SU-DHL-6 (cell line): Measurements from ENCODE around the gene RAMP3.

ENCODE experiments used
- H2AFZ ChIP-seq: fragments of 200-600 bp; sonication (generic); 2 replicates; pipeline ENCODE4 v1.6.1; 2014; ENCODE audit warnings: low read depth, mild to moderate bottlenecking, moderate library complexity, mixed read lengths, antibody characterized with exemption, low read length; ENCODE audit not compliant: severe bottlenecking
- H3F3A ChIP-seq: fragments of 200-600 bp; shearing (Covaris generic); 2 replicates; pipeline ENCODE4 v1.6.0; 2016; ENCODE audit warnings: antibody characterized with exemption, mild to moderate bottlenecking; ENCODE audit not compliant: insufficient read depth
- H3K27ac ChIP-seq: fragments of 200-600 bp; sonication (generic); 2 replicates; pipeline ENCODE4 v1.5.1; 2016; ENCODE audit warnings: low read depth, mild to moderate bottlenecking, low read length, moderate library complexity, mixed read lengths
- H3K27me3 ChIP-seq: fragments of 200-600 bp; sonication (generic), shearing (Covaris generic); 2 replicates; pipeline ENCODE4 v1.6.0; 2014; ENCODE audit warnings: mild to moderate bottlenecking, low read length
- H3K36me3 ChIP-seq: fragments of 200-600 bp; sonication (generic); 2 replicates; pipeline ENCODE4 v1.6.1; 2014; ENCODE audit warnings: mild to moderate bottlenecking, low read length, mixed read lengths
- H3K4me2 ChIP-seq: fragments of 300-600, 200-600 bp; shearing (Covaris generic), sonication (generic); 2 replicates; pipeline ENCODE4 v1.6.0; 2014; ENCODE audit warnings: low read length, low read depth, mild to moderate bottlenecking; ENCODE audit not compliant: poor library complexity, severe bottlenecking
- H3K4me3 ChIP-seq: fragments of 200-600 bp; sonication (generic); 2 replicates; pipeline ENCODE4 v1.5.1; 2014; ENCODE audit warnings: antibody characterized with exemption, low read length, mild to moderate bottlenecking, mixed read lengths; ENCODE audit not compliant: insufficient read depth, poor library complexity, severe bottlenecking
- H3K79me2 ChIP-seq: fragments of 200-600 bp; sonication (generic); 2 replicates; pipeline ENCODE4 v1.6.1; 2014; ENCODE audit warnings: mild to moderate bottlenecking, low read length, moderate library complexity; ENCODE audit not compliant: insufficient read depth
- H3K9ac ChIP-seq: fragments of 200-600 bp; sonication (generic); 2 replicates; pipeline ENCODE4 v1.7.0; 2014; ENCODE audit warnings: mild to moderate bottlenecking, low read length
- H3K9me2 ChIP-seq: fragments of 200-600 bp; sonication (generic); replicated peaks from 2 replicates; pipeline ENCODE4 v1.6.1; 2014; ENCODE audit warnings: low read length; ENCODE audit not compliant: insufficient read depth
- H3K9me3 ChIP-seq: fragments of 200-600 bp; sonication (generic); 2 replicates; pipeline ENCODE4 v1.6.1; 2014; ENCODE audit warnings: low read length, mixed read lengths; ENCODE audit not compliant: insufficient read depth
- H4K20me1 ChIP-seq: fragments of 200-600 bp; sonication (generic); 2 replicates; pipeline ENCODE4 v1.6.1; 2014; ENCODE audit warnings: low read depth, mild to moderate bottlenecking, antibody characterized with exemption, low read length, moderate library complexity, mixed read lengths
- EZH2phosphoT487 ChIP-seq: fragments of 200-600 bp; sonication (generic), shearing (Covaris generic); conservative IDR thresholded peaks from 2 replicates; pipeline ENCODE4 v1.6.1; 2018; ENCODE audit warnings: mild to moderate bottlenecking, antibody characterized with exemption, low read length, moderate library complexity, mixed read lengths
- TF ChIP-seq, protein P1 (sequence below): fragments of 200-600 bp; sonication (generic); IDR thresholded peaks from one replicate; pipeline ENCODE4 v1.5.1; 2017; ENCODE audit warnings: antibody characterized with exemption, mild to moderate bottlenecking, low read length, moderate library complexity; ENCODE audit not compliant: insufficient read depth, poor library complexity, severe bottlenecking

The RAMP3 gene

DNA sequence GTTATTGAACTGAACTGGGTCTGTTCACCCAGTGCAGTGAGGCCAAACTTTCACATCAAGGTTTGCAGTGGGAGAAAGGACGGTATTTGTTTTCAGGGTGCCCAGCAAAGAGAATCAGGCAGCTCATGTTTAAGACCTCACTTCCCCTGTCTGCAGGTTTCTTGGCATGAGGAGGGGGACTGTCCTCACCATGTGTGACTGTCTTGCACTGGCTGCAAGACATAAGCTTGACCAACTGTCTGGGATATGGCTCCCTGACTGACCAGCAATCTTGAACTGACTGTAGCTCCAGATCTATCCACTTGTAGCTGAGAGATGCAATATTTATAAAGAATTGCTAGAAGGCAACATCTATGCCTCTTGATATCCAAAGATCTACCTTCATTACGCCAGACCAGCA, 39.9 kb downstream of the RAMP3 start:
- H2AFZ ChIP-seq = no peak overlapping the region
- H3K4me3 ChIP-seq = no peak overlapping the region
- TF ChIP-seq, protein P1, sequence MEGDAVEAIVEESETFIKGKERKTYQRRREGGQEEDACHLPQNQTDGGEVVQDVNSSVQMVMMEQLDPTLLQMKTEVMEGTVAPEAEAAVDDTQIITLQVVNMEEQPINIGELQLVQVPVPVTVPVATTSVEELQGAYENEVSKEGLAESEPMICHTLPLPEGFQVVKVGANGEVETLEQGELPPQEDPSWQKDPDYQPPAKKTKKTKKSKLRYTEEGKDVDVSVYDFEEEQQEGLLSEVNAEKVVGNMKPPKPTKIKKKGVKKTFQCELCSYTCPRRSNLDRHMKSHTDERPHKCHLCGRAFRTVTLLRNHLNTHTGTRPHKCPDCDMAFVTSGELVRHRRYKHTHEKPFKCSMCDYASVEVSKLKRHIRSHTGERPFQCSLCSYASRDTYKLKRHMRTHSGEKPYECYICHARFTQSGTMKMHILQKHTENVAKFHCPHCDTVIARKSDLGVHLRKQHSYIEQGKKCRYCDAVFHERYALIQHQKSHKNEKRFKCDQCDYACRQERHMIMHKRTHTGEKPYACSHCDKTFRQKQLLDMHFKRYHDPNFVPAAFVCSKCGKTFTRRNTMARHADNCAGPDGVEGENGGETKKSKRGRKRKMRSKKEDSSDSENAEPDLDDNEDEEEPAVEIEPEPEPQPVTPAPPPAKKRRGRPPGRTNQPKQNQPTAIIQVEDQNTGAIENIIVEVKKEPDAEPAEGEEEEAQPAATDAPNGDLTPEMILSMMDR = no peak
- TF ChIP-seq EZH2phosphoT487 = no peak
- H3K36me3 ChIP-seq = no peaks in the 10 kb centered on the region
- no peaks in the 10 kb centered on the region for H4K20me1 ChIP-seq
- H3K9me2 ChIP-seq = no peaks in the 10 kb centered on the region
- H3K9me3 ChIP-seq = no peaks in the 10 kb centered on the region
- H3K27ac ChIP-seq = no peak overlapping the region
- no peak overlapping the region for H3K9ac ChIP-seq
- no peak overlapping the region for H3K4me2 ChIP-seq
- no peaks in the 10 kb centered on the region for H3K27me3 ChIP-seq
- H3F3A ChIP-seq = no peaks in the 10 kb centered on the region
- no peaks in the 10 kb centered on the region for H3K79me2 ChIP-seq

DNA sequence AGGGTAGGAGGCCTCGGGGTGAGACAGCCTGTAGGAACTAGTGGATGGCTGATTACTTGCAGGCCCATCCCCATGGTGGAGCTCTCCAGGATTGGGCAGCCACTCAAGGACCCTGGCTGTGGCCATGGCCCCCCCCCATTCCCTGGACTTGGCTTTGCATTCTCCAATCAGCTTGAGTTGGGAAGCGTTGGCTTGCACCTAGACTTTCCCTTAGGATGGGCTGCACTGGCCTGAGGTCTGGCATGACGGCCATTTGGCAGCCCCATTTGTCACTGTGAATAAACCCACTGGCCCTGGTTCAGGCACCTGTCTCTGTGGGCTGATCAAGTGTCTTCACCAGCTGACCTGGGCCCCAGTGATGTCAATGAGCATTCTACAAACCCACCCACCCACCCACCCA, 41.4 kb downstream of the RAMP3 start:
- H3K4me3 ChIP-seq = no peak overlapping the region
- no peak for TF ChIP-seq EZH2phosphoT487
- TF ChIP-seq, protein P1 = no peak

DNA sequence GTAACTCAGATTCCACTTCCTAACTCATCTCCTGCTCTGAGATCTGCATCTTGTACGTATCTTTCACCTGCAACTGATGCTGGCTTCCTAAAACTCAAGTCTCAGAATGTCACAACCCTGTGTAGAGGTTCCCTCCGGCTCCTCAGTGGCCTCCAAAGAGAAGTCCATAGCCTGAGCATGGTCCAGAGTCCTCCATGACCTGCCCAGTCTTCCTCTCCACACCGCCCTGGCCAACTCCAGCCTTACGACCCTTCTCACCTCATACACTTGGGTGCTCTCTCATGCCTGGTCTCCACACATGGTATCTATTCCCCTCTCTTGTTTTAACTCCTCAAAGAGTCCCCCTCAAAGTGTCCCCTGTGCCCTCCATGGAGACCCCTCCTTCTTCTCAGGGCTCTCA, 41.9 kb downstream of the RAMP3 start:
- Histone ChIP-seq H2AFZ (no peak overlapping the region), H3K27ac (no peak overlapping the region), H4K20me1 (no peaks in the 10 kb centered on the region), H3F3A (no peaks in the 10 kb centered on the region), H3K27me3 (no peaks in the 10 kb centered on the region), H3K9ac (no peak overlapping the region), H3K36me3 (no peaks in the 10 kb centered on the region), H3K9me2 (no peaks in the 10 kb centered on the region), H3K4me3 (no peak overlapping the region), H3K4me2 (no peak overlapping the region), H3K79me2 (no peaks in the 10 kb centered on the region), H3K9me3 (no peaks in the 10 kb centered on the region)
- no peak for TF ChIP-seq EZH2phosphoT487
- TF ChIP-seq, protein P1 = no peak

More for the DNA sequence above, 41.4 kb downstream of the RAMP3 start:
- Histone ChIP-seq H3K9ac (no peak overlapping the region), H3K79me2 (no peaks in the 10 kb centered on the region), H3K9me3 (no peaks in the 10 kb centered on the region), H3K9me2 (no peaks in the 10 kb centered on the region), H3F3A (no peaks in the 10 kb centered on the region), H3K36me3 (no peaks in the 10 kb centered on the region), H3K27me3 (no peaks in the 10 kb centered on the region), H2AFZ (no peak overlapping the region), H3K4me2 (no peak overlapping the region), H3K27ac (no peak overlapping the region), H4K20me1 (no peaks in the 10 kb centered on the region)

DNA sequence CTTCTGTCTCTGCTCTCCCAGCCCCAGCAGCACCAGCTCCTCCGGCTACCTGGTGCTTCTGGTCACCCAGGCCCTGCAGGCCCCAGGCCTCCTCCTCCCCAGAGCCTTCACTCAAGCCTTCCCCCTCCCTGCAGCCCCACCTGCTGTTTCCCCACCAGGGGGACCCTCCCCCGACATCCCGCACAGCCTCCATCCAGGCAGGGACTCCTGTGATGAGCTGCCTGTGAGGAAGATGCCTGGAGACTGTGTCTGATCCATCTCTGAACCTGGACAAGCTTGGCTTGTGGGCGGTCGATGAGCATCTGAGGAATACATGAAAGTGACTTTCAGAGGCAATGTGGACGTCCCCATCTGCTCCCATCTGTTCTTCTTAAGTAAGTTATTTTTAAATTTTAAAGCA, 45.0 kb downstream of the RAMP3 start:
- Histone ChIP-seq H3K4me3 (no peak overlapping the region), H3K4me2 (no peak overlapping the region), H2AFZ (no peak overlapping the region), H3K79me2 (no peaks in the 10 kb centered on the region), H3K9me3 (no peaks in the 10 kb centered on the region), H4K20me1 (no peaks in the 10 kb centered on the region), H3K9ac (no peak overlapping the region), H3K9me2 (no peaks in the 10 kb centered on the region), H3K27me3 (peaks cover 5% of the 10 kb centered on the region; the same call in 1 of the 2 replicates), H3F3A (no peaks in the 10 kb centered on the region), H3K27ac (no peak overlapping the region), H3K36me3 (no peaks in the 10 kb centered on the region)
- no peak for TF ChIP-seq EZH2phosphoT487
- TF ChIP-seq, protein P1 = no peak
